Temporal lobe (tissue), 1 donor: Measurements from ENCODE around the gene FFAR3. TPM values are rescaled to one million over a fixed set of nuclear protein-coding genes. Genes with fewer than 3 reads are reported as not detected.

Experiments used
- total RNA-seq: library from RNA; depleted of rRNA; stranded (reverse); fragments of >200 nt; gene quantifications from one replicate; pipeline ENCODE4 v1.2.3, GENCODE V29; 2014

Gene FFAR3
- total RNA-seq, 1 donor from 2014 or later: under 0.01 TPM

Other genes with a start within 250 kb of the FFAR3 start
- not detected for gene FXYD3, start 242.6 kb upstream of the FFAR3 start, total RNA-seq
- 5.2 TPM for gene LGI4, start 223.4 kb upstream of the FFAR3 start, total RNA-seq
- 0.74 TPM for gene FXYD1, start 219.6 kb upstream of the FFAR3 start, total RNA-seq
- gene FXYD7, start 215.2 kb upstream of the FFAR3 start, total RNA-seq: 10.1 TPM
- gene FXYD5, start 203.7 kb upstream of the FFAR3 start, total RNA-seq: 0.74 TPM
- gene FAM187B, start 129.7 kb upstream of the FFAR3 start, total RNA-seq: not detected
- gene LSR, start 109.5 kb upstream of the FFAR3 start, total RNA-seq: 1.7 TPM
- gene USF2, start 89.5 kb upstream of the FFAR3 start, total RNA-seq: 36.6 TPM
- not detected for gene HAMP, start 75.9 kb upstream of the FFAR3 start, total RNA-seq
- gene MAG, start 66.3 kb upstream of the FFAR3 start, total RNA-seq: 0.49 TPM
- not detected for gene CD22, start 29.3 kb upstream of the FFAR3 start, total RNA-seq
- not detected for gene FFAR1, start 10.6 kb upstream of the FFAR3 start, total RNA-seq
- not detected for gene GPR42, start 12.6 kb downstream of the FFAR3 start, total RNA-seq
- not detected for gene FFAR2, start 89.8 kb downstream of the FFAR3 start, total RNA-seq
- gene KRTDAP, start 132.0 kb downstream of the FFAR3 start, total RNA-seq: 0.49 TPM
- gene DMKN, start 155.2 kb downstream of the FFAR3 start, total RNA-seq: 0.49 TPM
- gene SBSN, start 169.9 kb downstream of the FFAR3 start, total RNA-seq: not detected
- not detected for gene GAPDHS, start 175.0 kb downstream of the FFAR3 start, total RNA-seq
- 31.5 TPM for gene TMEM147, start 187.2 kb downstream of the FFAR3 start, total RNA-seq
- gene ATP4A, start 205.2 kb downstream of the FFAR3 start, total RNA-seq: 0.25 TPM
- not detected for gene PMIS2, start 227.7 kb downstream of the FFAR3 start, total RNA-seq